SK-N-SH (cell line): ENCODE measurements around the gene CD3D.

Source experiments
- CTCF ChIP-seq: fragments of 200-600 bp; sonication (generic); IDR thresholded peaks from 2 replicates; pipeline ENCODE4 v1.6.1; 2017; ENCODE audit warnings: antibody characterized with exemption, mild to moderate bottlenecking, moderate library complexity
- EZH2phosphoT487 ChIP-seq: fragments of 200-600 bp; sonication (generic); IDR thresholded peaks from 2 replicates; pipeline ENCODE4 v1.6.1; 2017; ENCODE audit warnings: low read depth, mixed run types, mild to moderate bottlenecking, antibody characterized with exemption, moderate library complexity, borderline replicate concordance
- FOSL2 ChIP-seq: IDR thresholded peaks from 2 replicates; pipeline ENCODE4 v1.4.0; 2012; ENCODE audit warnings: low read depth, mild to moderate bottlenecking, moderate library complexity, borderline replicate concordance
- FOXM1 ChIP-seq: IDR thresholded peaks from 2 replicates; pipeline ENCODE4 v1.4.0; 2012; ENCODE audit warnings: low read depth, mild to moderate bottlenecking
- JUND ChIP-seq: IDR thresholded peaks from 2 replicates; pipeline ENCODE4 v1.4.0; 2012
- MAX ChIP-seq: IDR thresholded peaks from 2 replicates; pipeline ENCODE4 v1.4.0; 2012; ENCODE audit warnings: low read depth
- MXI1 ChIP-seq: IDR thresholded peaks from 2 replicates; pipeline ENCODE4 v1.6.1; 2012; ENCODE audit warnings: mild to moderate bottlenecking, low read depth, low read length, improper control_type of control experiment
- NFIC ChIP-seq: IDR thresholded peaks from 2 replicates; pipeline ENCODE4 v1.4.0; 2012; ENCODE audit warnings: borderline replicate concordance
- POLR2AphosphoS5 ChIP-seq: IDR thresholded peaks from 2 replicates; pipeline ENCODE4 v1.6.1; 2012; ENCODE audit warnings: low read depth, low read length
- RAD21 ChIP-seq: IDR thresholded peaks from 2 replicates; pipeline ENCODE4 v1.6.1; 2012; ENCODE audit warnings: mild to moderate bottlenecking, low read length
- TEAD4 ChIP-seq: IDR thresholded peaks from 2 replicates; pipeline ENCODE4 v1.4.0; 2012; ENCODE audit warnings: mild to moderate bottlenecking, borderline replicate concordance; ENCODE audit not compliant: insufficient read depth
- USF2 ChIP-seq: fragments of 150-350 bp; IDR thresholded peaks from 2 replicates; pipeline ENCODE4 v1.6.1; 2017; ENCODE audit warnings: antibody characterized with exemption, low read length, low read depth, borderline replicate concordance

GRCh38 chr11:118325283-118325682 is 17.2 kb downstream of the CD3D start:
- TF ChIP-seq FOXM1 (no peak), USF2 (no peak), FOSL2 (no peak), RAD21 (no peak), CTCF (no peak), POLR2AphosphoS5 (no peak), MXI1 (no peak), MAX (no peak), EZH2phosphoT487 (no peak), JUND (no peak), NFIC (no peak), TEAD4 (no peak)
